BE2C (cell line): ENCODE data around the gene KCNN3.
A peak's percentile ranks its signal among the peaks of the same experiment; 100 is the strongest.

Experiments used
- DNase-seq: peaks from one replicate; pipeline ENCODE4 v3.0.0-alpha.2; 2020
- H3K27me3 ChIP-seq: fragments of 250-450 bp; sonication (Bioruptor Pico); 2 replicates; pipeline ENCODE4 v1.5.1; 2020; ENCODE audit warnings: mild to moderate bottlenecking
- H3K36me3 ChIP-seq: fragments of 250-450 bp; sonication (Bioruptor Pico); 2 replicates; pipeline ENCODE4 v1.5.1; 2020; ENCODE audit warnings: mild to moderate bottlenecking
- H3K4me1 ChIP-seq: fragments of 250-450 bp; sonication (Bioruptor Pico); 2 replicates; pipeline ENCODE4 v1.5.1; 2020
- H3K4me3 ChIP-seq: 2 replicates; pipeline ENCODE4 v1.5.1; 2011; ENCODE audit warnings: low read depth, low read length
- H3K9me3 ChIP-seq: fragments of 250-450 bp; sonication (Bioruptor Pico); 2 replicates; pipeline ENCODE4 v1.5.1; 2020
- CTCF ChIP-seq: IDR thresholded peaks from 2 replicates; pipeline ENCODE4 v1.5.1; 2012; ENCODE audit warnings: mild to moderate bottlenecking, low read depth, low read length

The KCNN3 gene

DNA sequence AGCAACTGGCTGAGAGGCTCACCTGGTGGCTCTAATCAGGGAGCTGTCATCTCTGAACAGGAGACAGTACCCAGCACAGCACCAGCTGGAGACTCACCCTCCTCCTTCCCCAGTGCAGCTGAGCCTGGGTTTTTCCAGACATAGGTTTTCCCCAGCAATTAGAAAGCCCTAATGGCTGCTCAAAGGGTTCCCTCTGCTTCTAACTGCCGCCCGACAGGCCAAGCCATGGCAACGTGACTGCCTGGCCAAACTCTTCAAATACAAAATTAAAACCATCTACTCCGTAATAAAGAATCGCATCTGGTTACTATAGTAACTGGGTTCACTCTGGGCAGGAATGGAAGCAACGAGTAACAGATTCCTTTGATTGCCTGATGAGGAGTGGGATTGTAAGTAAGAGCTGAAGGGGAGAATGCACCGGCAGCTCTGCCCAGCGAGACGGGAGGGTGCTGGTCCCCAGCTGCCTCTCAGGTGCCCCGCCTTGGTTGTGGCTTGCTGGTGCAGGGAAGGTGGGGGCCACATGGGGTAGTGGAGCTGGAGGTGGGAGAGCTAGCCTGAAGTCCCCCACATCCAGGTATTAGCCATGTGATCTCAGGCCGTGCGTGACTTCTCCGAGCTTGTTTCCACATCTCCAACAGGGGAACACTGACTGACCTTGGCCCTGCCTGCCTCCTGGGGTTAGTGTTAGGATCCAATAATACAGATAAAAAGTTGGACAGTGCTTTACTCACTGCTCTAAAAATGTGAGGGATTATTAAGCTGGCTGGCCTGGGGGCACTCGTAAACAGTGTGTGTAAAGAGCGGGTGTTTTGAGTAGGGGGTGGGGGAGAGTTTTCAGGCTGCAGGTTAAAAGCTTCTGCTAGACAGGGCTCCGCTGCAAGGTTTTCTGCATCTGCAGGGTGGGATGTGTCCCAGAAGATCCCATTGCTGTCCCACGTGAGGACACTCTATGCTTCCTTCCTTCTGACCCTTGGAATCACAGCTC lies 94.2 kb downstream of the KCNN3 start:
- DNase-seq = peak; percentile 65
- H3K36me3 ChIP-seq = no peaks in the 10 kb centered on the region
- H3K27me3 ChIP-seq = no peaks in the 10 kb centered on the region
- H3K4me3 ChIP-seq = no peak overlapping the region
- peaks cover 6% of the 10 kb centered on the region; the same call in 1 of the 2 replicates for H3K9me3 ChIP-seq
- TF ChIP-seq CTCF = no peak
- peaks cover 7% of the 10 kb centered on the region for H3K4me1 ChIP-seq

DNA sequence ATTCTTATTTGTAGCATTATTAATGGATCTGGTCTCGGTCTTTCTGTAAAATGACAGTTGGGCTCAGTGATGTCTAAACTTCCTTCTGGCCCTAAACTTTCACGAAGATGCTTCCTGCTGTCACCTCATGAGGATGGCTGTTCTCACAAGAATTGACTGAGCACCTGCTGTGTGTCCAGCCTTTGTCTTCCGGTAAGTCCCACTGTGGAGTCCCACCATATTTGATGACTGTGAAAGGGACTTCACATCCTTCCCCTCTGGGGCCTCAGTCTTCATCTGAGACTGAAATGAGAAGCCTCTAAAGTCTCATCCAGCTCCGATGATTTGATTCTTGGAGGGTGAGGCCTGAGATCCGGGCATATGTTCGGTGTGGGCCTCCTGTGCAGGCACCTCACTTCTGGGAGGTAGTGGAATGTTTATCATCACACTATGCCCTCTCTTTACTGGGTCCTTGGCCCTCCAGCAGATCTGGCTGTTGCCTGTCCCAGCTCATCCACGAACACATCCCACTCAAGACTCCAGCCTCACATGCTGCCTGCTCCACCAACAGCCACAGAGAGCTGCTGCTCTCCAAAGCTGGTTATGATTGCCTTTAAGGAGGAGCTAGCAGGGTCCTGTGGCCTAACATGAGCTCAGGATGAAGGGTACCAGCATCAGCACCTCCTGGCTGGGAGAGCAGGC lies 95.8 kb downstream of the KCNN3 start:
- no peak for DNase-seq
- H3K9me3 ChIP-seq = peaks cover 6% of the 10 kb centered on the region; the same call in 1 of the 2 replicates
- H3K4me1 ChIP-seq = peaks cover 7% of the 10 kb centered on the region
- H3K4me3 ChIP-seq = no peak overlapping the region
- H3K27me3 ChIP-seq = no peaks in the 10 kb centered on the region
- no peak for TF ChIP-seq CTCF
- no peaks in the 10 kb centered on the region for H3K36me3 ChIP-seq

DNA sequence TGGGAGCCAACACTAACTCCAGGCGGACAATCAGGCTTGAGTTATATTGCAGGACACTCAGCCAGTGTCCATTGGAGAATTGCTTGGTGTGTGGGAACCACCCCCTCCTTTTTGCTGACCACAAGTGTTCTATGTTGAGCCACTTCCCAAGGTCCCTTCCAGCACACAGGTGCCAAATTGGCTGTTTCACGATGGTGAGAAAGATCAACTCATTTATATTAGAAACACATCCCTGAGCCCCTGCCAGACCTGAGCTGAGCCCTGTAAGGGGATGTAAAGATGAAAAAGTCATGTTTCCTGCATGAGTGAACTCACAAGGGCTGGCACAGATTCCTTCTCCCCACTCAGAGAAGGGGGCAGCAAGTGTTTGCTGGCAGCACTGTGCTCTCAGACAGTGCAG lies 96.5 kb downstream of the KCNN3 start:
- TF ChIP-seq CTCF = no peak
- no peak for DNase-seq
- Histone ChIP-seq H3K9me3 (no peaks in the 10 kb centered on the region), H3K27me3 (no peaks in the 10 kb centered on the region), H3K36me3 (no peaks in the 10 kb centered on the region), H3K4me1 (peaks cover 7% of the 10 kb centered on the region), H3K4me3 (no peak overlapping the region)

GRCh38 chr1:154772606-154773506 lies 97.2 kb downstream of the KCNN3 start:
- Histone ChIP-seq H3K36me3 (no peaks in the 10 kb centered on the region), H3K4me1 (peaks cover 7% of the 10 kb centered on the region), H3K4me3 (no peak overlapping the region), H3K9me3 (no peaks in the 10 kb centered on the region), H3K27me3 (no peaks in the 10 kb centered on the region)
- DNase-seq = no peak
- 0 out of 2 replicates have a peak, but pooled peaks have one; percentile 18 for TF ChIP-seq CTCF

DNA sequence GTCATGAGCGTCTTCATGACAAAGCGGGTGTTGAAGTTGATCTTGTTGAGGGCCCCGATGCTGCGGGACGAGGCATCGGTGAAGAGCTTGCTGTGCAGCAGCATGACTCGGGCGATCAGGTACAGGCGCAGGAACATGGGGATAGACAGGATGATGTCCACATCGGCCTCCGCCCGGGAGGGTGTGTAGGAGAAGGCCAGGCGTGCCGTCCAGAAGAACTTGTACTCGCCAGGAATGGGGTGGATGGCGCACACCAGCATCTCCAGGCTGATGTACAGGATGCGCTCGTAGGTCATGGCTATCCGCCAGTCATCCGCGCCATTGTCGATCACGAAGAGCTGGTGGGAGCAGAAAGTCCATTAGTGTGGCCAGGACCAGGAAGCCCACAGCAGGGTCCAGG lies 98.0 kb downstream of the KCNN3 start:
- Histone ChIP-seq H3K36me3 (no peaks in the 10 kb centered on the region), H3K4me1 (peaks cover 13% of the 10 kb centered on the region), H3K27me3 (no peaks in the 10 kb centered on the region), H3K9me3 (no peaks in the 10 kb centered on the region), H3K4me3 (no peak overlapping the region)
- TF ChIP-seq CTCF = no peak
- DNase-seq = no peak
